Epithelial cell of esophagus (primary cell): ENCODE measurements around the gene MTUS2.

Source experiments
- DNase-seq: peaks from one replicate; pipeline ENCODE4 v3.0.0; 2010; ENCODE audit warnings: low read depth
- H3K4me3 ChIP-seq: 2 replicates; pipeline ENCODE4 v1.5.1; 2011; ENCODE audit warnings: mild to moderate bottlenecking, low read length, control low read depth
- TF ChIP-seq, protein P1 (sequence below): IDR thresholded peaks from 2 replicates; pipeline ENCODE4 v1.5.1; 2011; ENCODE audit warnings: low read depth, mild to moderate bottlenecking, low read length, control low read depth, inconsistent platforms; ENCODE audit not compliant: insufficient read depth; ENCODE audit errors: missing control alignments

Gene MTUS2

DNA sequence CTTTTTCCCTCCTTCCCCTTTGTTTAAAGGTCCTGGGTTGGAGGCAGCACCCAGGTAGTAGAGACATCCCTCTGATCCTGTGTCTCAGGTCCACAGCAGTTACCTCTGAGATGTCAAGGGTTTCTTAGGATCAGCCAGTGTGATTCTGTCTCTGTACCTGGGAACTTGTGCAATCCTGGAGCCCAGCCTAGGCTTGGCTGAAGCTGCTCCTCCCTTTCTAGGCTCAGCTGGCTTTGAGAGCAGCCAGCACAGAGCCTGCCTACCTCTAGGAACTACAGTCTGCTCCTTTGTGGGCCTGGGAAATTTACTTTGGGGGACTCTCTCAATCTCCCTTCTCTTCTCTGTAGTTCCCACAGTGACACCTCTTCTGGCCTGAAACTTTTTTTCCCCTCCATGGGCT, 171.6 kb downstream of the MTUS2 start:
- DNase-seq, result no peak
- TF ChIP-seq, protein P1, sequence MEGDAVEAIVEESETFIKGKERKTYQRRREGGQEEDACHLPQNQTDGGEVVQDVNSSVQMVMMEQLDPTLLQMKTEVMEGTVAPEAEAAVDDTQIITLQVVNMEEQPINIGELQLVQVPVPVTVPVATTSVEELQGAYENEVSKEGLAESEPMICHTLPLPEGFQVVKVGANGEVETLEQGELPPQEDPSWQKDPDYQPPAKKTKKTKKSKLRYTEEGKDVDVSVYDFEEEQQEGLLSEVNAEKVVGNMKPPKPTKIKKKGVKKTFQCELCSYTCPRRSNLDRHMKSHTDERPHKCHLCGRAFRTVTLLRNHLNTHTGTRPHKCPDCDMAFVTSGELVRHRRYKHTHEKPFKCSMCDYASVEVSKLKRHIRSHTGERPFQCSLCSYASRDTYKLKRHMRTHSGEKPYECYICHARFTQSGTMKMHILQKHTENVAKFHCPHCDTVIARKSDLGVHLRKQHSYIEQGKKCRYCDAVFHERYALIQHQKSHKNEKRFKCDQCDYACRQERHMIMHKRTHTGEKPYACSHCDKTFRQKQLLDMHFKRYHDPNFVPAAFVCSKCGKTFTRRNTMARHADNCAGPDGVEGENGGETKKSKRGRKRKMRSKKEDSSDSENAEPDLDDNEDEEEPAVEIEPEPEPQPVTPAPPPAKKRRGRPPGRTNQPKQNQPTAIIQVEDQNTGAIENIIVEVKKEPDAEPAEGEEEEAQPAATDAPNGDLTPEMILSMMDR, result no peak
- H3K4me3 ChIP-seq, result no peak overlapping the region

GRCh38 chr13:29000826-29001225, 180.7 kb downstream of the MTUS2 start:
- TF ChIP-seq, protein P1, result no peak
- DNase-seq, result no peak
- no peak overlapping the region for H3K4me3 ChIP-seq

DNA sequence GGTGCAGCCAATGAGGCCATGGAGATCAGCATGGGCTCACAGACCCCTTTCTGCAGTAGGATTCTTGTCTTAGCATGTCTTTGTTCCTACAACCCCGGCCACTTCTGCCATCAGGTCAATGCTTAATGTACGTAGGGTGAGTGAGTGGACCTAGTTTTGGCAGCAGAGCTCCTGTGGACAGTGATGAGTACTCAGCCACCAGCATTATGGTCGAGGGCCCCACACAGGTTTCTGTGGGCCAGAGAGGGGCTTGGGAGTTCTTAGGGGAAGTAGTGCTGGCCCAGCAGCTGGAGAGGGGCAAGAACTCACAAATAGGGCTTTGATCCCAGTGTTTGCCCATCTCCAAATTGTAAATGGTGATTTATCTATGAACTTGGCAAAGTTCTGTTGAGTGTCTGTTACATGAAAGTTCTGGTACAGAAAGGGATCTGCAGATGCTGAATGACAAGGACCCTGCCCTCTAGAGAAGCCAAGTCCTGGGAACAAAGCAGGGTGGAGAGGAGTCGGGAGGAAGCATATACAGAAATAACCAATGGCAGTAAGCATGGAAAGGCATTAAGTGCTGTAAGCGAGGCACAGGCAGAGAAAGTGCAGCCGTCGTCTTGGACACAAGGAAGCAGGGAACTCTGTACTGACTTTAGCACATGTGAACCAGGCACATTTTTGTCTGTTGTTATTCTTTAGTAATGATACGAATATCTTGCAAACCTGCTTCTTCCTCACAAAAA, 185.1 kb downstream of the MTUS2 start:
- TF ChIP-seq, protein P1, result no peak
- DNase-seq, result no peak
- no peak overlapping the region for H3K4me3 ChIP-seq

DNA sequence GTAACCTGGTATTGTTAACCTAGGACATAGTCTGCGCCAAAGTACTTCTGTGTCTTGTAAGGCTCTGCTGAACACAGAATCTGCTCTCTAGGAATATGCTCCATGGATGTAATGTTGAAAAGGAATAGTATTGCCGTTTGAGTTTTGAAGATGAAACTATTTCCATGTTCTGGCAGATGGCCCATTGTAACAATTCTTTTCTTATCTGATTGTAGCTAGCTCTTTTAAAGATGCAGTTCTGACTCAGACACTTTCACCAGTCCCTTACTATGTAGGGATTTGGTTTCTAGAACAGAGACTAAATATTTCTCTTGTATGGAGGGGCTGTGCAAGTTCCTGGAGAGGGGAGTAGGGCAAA, 185.6 kb downstream of the MTUS2 start:
- H3K4me3 ChIP-seq, result no peak overlapping the region
- TF ChIP-seq, protein P1, result no peak
- DNase-seq, result no peak

DNA sequence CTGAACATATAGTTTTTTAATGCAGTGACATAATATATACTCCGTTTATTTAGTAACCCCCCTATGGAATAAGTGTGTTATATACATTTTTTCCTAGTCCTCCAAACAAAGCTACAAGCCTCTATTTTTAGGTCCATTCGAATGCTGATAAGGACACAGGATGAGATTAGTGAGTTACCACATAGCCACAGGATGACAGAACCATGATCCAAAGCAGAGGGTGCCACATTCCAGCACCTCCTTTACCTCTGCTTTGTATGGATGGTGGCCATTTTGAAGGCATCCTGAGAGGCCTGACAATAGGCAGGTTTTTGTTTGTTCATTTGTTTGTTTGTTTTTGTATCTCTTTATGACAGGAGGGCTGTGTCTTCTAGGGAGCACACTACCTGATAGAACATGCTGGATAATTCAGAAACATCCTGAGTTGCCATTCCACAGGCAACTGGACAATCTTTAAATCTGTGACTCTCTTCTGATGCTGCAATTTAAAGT, 186.3 kb downstream of the MTUS2 start:
- H3K4me3 ChIP-seq, result no peak overlapping the region
- TF ChIP-seq, protein P1, result no peak
- no peak for DNase-seq

- no peak overlapping the region for H3K4me3 ChIP-seq
- DNase-seq, result no peak
- TF ChIP-seq, protein P1, result no peak
These were observed 188.2 kb downstream of the MTUS2 start for GRCh38 chr13:29008296-29008695.

GRCh38 chr13:29020314-29020713, 200.2 kb downstream of the MTUS2 start:
- H3K4me3 ChIP-seq, result no peak overlapping the region
- DNase-seq, result no peak
- TF ChIP-seq, protein P1, result no peak
